ENCODE measurements around the gene C2orf80. TPM values are rescaled to one million over a fixed set of nuclear protein-coding genes. Genes with fewer than 3 reads are reported as not detected.

C2orf80 gene
- total and polyA plus RNA-seq, 9 of the 15 experiments (the other 6 are each of a cell fraction or from before 2014, with no cell fraction given), result not detected

DNA sequence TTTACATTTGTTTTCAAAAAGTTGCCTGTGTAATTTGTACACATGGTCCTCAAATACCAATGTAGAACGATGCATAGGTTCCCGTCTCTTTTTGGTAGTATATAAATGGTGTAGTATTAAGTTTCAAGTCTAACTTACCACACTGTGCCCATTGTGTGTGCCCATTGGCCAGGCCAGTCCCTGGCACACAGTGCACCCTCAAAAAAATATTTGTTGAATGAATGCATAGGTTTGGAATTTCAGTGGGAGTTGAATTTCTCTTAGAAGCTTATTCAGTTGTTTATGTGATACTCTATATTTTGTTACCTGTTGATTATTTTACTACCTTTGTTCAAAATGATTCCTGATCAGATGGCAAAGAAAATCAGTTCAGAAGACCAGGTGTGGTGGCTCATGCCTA, 35.0 kb upstream of the C2orf80 start:
- no peak for TF ChIP-seq DACH1 (IDR thresholded peaks at IDR 0.05; ENCODE audit: partially characterized antibody)
- TF ChIP-seq, protein P1, sequence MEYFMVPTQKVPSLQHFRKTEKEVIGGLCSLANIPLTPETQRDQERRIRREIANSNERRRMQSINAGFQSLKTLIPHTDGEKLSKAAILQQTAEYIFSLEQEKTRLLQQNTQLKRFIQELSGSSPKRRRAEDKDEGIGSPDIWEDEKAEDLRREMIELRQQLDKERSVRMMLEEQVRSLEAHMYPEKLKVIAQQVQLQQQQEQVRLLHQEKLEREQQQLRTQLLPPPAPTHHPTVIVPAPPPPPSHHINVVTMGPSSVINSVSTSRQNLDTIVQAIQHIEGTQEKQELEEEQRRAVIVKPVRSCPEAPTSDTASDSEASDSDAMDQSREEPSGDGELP (CRISPR knock-in tag; IDR thresholded peaks at IDR 0.05; ENCODE audit: borderline replicate concordance), result no peak
- no peak for TF ChIP-seq ZC3H8 (IDR thresholded peaks at IDR 0.05)
- TF ChIP-seq KAT8 (IDR thresholded peaks at IDR 0.05; ENCODE audit: low read depth), result no peak
- FAIRE-seq, result no peak
- H2AFZ ChIP-seq (ENCODE audit: low read depth, low read length), result no peak overlapping the region
- no peaks in the 10 kb centered on the region for H3K79me2 ChIP-seq (ENCODE audit: control insufficient read depth, insufficient read depth, low read length)
- WGBS (ENCODE audit: insufficient coverage, low coverage, missing lambda C conversion rate), result 68% methylated on average over 2 of the region's 2 CpGs
- H3K4me2 ChIP-seq (ENCODE audit: insufficient read depth, low read length), result no peak overlapping the region
- H3K9me1 ChIP-seq (ENCODE audit: control insufficient read depth, insufficient read depth, low read length), result no peaks in the 10 kb centered on the region
- BruUV-seq (replicated peaks), result no TSS peak
- H3K27me3 ChIP-seq (ENCODE audit: control insufficient read depth in 2 of 2, insufficient read depth in 2 of 2, low read length in 2 of 2), result no peaks in the 10 kb centered on the region
- no peak for DNase-seq (ENCODE audit: extremely low read depth in 1 of 4, low spot score in 3 of 4)
- H3K9me3 ChIP-seq (replicated peaks; ENCODE audit: control insufficient read depth, insufficient read depth, low read depth, low read length), result no peaks in the 10 kb centered on the region
- no peak overlapping the region for H3K27ac ChIP-seq (ENCODE audit: extremely low read depth, low read depth, low read length)
- ChIA-PET POLR2A (no interaction called here), CTCF (ENCODE audit: low intra/inter-chr PET ratio) (no interaction called here)
- no peak overlapping the region for H3K4me3 ChIP-seq
- H3K36me3 ChIP-seq (ENCODE audit: control insufficient read depth, insufficient read depth, low read length), result no peaks in the 10 kb centered on the region
- H3K9ac ChIP-seq (ENCODE audit: insufficient read depth in 1 of 2, low read depth in 2 of 2, low read length in 2 of 2), result no peak overlapping the region
- H4K20me1 ChIP-seq (replicated peaks; ENCODE audit: control insufficient read depth, insufficient read depth, low read length), result no peaks in the 10 kb centered on the region
- in situ Hi-C loops (cut with MboI) (no loop called here), intact Hi-C loops (cut with micrococcal nuclease) (no loop called here)
- H3K4me1 ChIP-seq (replicated peaks in 1 of 2; ENCODE audit: control insufficient read depth in 2 of 2, insufficient read depth in 2 of 2, low read length in 2 of 2), result peaks cover 7 to 10% of the 10 kb centered on the region in 2 experiments; a peak in 4 of 5 replicates
- no peak for ATAC-seq

DNA sequence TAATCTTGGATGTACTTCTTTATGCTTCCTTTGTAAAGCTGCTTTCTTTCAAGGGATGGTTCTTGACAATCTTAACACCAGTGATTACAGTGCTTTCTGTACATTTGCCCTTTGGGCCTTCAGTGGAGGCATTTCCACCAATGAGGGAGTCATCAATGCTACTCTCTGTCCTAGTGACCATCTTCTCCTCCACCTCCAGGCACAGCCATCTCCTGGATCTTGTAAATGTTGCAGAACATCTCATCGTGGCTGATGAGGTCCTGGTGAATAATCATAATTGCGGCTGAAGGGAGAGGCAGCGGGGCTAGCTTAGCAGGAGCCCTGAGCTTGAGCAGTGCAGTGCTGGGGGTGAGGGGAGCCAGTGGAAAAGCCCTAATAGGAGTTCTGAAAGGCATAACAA, 32.5 kb upstream of the C2orf80 start:
- Histone ChIP-seq H4K20me1 (replicated peaks; ENCODE audit: control insufficient read depth, insufficient read depth, low read length) (no peaks in the 10 kb centered on the region), H3K4me1 (replicated peaks in 1 of 2; ENCODE audit: control insufficient read depth in 2 of 2, insufficient read depth in 2 of 2, low read length in 2 of 2) (peaks cover 0 to 10% of the 10 kb centered on the region in 2 experiments; a peak in 4 of 5 replicates), H3K9ac (ENCODE audit: insufficient read depth in 1 of 2, low read depth in 2 of 2, low read length in 2 of 2) (no peak overlapping the region), H3K79me2 (ENCODE audit: control insufficient read depth, insufficient read depth, low read length) (no peaks in the 10 kb centered on the region), H3K9me1 (ENCODE audit: control insufficient read depth, insufficient read depth, low read length) (no peaks in the 10 kb centered on the region), H3K9me3 (replicated peaks; ENCODE audit: control insufficient read depth, insufficient read depth, low read depth, low read length) (no peaks in the 10 kb centered on the region), H3K36me3 (ENCODE audit: control insufficient read depth, insufficient read depth, low read length) (no peaks in the 10 kb centered on the region), H3K27ac (ENCODE audit: extremely low read depth, low read depth, low read length) (peak overlapping the region; percentile 16; the same call in 1 of the 3 replicates), H3K4me3 (no peak overlapping the region), H3K4me2 (ENCODE audit: insufficient read depth, low read length) (no peak overlapping the region; the same call in 1 of the 2 replicates), H2AFZ (ENCODE audit: low read depth, low read length) (peak overlapping the region; percentile 79), H3K27me3 (ENCODE audit: control insufficient read depth in 2 of 2, insufficient read depth in 2 of 2, low read length in 2 of 2) (no peaks in the 10 kb centered on the region)
- POLR2A ChIA-PET, result interaction anchor here (0.8 to 1.0 kb wide), 2 partner anchors 8 to 13 kb away, joined by 4 read pairs; no protein-coding TSS in a partner anchor
- in situ Hi-C loops (cut with MboI) (no loop called here), intact Hi-C loops (cut with micrococcal nuclease) (no loop called here)
- DNase-seq (ENCODE audit: extremely low read depth in 1 of 4, low spot score in 3 of 4) (peak; percentile 12 to 51 (median 20)), FAIRE-seq (peak; percentile 52), ATAC-seq (peak; percentile 97)
- CTCF ChIA-PET (ENCODE audit: low intra/inter-chr PET ratio), result no interaction called here
- 7% methylated on average over 3 of the region's 3 CpGs for WGBS (ENCODE audit: insufficient coverage, low coverage, missing lambda C conversion rate)
- BruUV-seq (replicated peaks), result no TSS peak
- TF ChIP-seq POLR2G (IDR thresholded peaks at IDR 0.05; ENCODE audit: low read depth, low read length) (no peak), JUN (IDR thresholded peaks at IDR 0.05; ENCODE audit: borderline replicate concordance, low read depth, low read length) (0 out of 2 replicates have a peak, but pooled peaks have one; percentile 22), JUN (CRISPR knock-in tag; IDR thresholded peaks at IDR 0.05; ENCODE audit: borderline replicate concordance) (no peak), C11orf30 (IDR thresholded peaks at IDR 0.05; ENCODE audit: low read depth) (peak; percentile 35; the same call in 1 of the 2 replicates), ZNF197 (CRISPR knock-in tag; IDR thresholded peaks at IDR 0.05; ENCODE audit: low read depth) (no peak), CTBP1 (IDR thresholded peaks at IDR 0.05; ENCODE audit: borderline replicate concordance) (peak; percentile 26; the same call in 1 of the 2 replicates), ZNF3 (CRISPR knock-in tag; IDR thresholded peaks at IDR 0.05) (no peak), RCOR1 (IDR thresholded peaks at IDR 0.05; ENCODE audit: borderline replicate concordance in 1 of 2, low read depth in 2 of 2, low read length in 2 of 2) (0 out of 4 replicates have a peak, but pooled peaks of 1 of the 2 experiments have one; percentile 42), GTF2E2 (tag; IDR thresholded peaks at IDR 0.05) (no peak), CEBPB (tag; IDR thresholded peaks at IDR 0.05) (0 out of 2 replicates have a peak, but pooled peaks have one; percentile 39), ZNF696 (CRISPR knock-in tag; conservative IDR thresholded peaks at IDR 0.05) (no peak), RUNX1 (IDR thresholded peaks at IDR 0.05; ENCODE audit: low read depth) (no peak)

Measured in K562 (cell line).